Measurements from ENCODE around the gene LRMDA.
A peak's percentile ranks its signal among the peaks of the same experiment; 100 is the strongest.
"Not testable (repeated sequence)": the region's sequence is repeated elsewhere in the genome, so short reads cannot be mapped to it uniquely, and the experiment has no call there.

Gene LRMDA

DNA sequence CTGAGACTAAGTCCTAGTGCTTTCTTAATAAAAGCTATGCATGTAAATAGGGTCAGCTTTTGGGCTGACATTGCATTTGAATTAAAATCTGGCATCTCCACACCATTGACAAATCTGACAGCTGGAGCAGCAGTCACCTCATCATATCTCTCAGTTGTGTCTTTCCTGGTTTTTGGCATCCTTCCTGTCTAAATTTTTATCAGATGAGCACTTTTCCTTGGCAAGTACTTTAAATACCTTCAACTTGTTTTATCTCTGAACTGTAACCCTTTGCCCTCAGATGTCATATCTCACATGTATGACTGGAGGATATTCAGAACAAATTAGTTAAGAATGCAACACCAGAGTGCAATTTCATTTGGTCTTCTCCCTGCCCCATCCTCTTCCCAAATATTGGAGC lies 1066.2 kb downstream of the LRMDA start:
- no peak for DNase-seq (ENCODE audit: low read depth)

DNA sequence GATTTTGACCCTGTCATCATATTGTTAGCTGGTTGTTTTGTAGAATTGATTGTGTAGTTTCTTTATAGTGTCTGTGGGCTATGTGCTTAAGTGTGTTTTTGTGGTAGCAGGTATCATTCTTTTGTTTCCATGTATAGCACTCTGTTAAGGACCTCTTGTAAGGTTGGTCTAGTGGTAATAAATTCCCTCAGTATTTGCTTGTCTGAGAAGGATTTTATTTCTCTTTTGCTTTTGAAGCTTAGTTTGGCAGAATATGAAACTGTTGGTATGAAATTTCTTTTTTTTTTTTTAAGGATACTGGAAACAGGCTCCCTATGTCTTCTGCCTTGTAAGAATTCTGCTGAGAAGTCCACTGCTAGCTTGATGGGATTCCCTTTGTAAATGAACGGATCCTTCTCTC lies 1073.4 kb downstream of the LRMDA start:
- no peak for DNase-seq (ENCODE audit: low read depth)

DNA sequence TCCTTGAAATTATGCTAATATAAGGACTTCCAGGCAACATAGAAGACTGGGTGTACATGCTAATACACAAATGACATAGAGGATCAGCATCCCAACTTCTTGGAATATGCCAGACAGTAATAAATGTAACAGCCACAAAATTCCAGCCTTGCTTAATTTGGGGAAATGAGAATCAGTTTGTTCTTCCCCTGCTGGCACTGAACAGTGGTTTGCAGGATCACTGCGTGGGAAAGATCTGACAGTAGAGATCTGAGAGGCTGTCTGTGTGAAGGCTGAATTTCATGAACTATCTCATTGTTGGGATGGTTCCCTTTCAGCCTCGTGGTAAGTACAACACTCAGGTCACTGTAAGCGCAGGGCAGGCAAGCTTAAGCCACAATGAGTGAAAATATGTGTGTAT lies 1078.0 kb downstream of the LRMDA start:
- DNase-seq (ENCODE audit: low read depth) = no peak

DNA sequence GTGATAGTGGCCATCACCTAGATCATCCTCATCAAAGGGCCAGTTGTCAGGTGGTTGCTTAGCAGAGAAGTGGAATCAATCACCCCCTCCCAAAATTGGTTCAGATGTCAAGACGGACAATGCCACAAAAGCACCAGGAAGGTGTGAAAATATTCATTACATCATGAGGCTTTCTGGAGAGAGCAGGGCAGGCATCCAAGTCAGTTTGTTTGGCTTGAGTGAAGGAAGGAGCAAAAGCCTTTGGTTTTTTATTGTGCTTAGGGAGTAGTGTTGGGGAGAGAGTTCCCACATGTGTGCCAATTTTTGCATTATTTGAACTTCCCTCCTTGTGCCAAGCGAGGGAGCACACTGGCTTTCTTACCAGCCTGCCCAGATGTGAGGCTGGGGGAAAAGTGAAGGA lies 1082.9 kb downstream of the LRMDA start:
- no peak for DNase-seq (ENCODE audit: low read depth)

DNA sequence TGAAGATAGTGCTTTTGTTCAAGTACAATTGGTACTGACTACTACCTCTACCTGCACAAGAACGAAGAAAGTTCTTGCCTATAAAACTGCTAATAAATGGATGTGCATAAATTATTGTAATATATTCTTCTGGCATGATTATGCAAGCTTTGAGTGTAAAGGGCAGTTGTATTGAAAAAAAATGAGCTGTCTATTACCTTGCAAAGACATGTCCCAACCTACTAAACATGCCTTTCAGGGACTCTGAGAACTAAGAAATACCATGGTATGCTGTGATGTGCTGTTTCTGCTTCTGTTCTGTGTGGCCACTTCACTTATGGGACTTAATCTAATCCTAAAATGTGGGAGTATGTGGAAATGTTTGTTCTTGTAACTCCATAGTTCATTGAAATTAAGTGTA lies 1083.4 kb downstream of the LRMDA start:
- no peak for DNase-seq (ENCODE audit: low read depth)

DNA sequence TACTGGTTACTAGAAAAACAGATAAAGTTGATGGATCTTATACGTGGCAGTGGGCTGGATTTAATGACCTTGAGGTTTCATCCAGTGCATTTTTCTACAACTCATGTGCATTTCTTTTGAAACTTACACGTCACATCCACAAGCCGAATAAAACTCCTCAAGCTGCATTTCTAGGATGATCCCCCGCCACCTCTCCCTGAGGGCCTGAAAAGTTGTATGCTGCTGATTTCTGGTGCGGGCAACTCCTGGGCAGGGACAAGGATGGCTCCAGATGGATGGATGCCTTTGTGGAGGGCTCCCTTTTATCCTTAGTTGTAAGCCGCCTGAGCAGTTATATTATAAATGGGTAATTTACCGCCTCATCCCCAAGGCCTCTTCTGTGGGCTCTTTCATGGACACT lies 1091.1 kb downstream of the LRMDA start:
- DNase-seq (ENCODE audit: low read depth) = no peak

DNA sequence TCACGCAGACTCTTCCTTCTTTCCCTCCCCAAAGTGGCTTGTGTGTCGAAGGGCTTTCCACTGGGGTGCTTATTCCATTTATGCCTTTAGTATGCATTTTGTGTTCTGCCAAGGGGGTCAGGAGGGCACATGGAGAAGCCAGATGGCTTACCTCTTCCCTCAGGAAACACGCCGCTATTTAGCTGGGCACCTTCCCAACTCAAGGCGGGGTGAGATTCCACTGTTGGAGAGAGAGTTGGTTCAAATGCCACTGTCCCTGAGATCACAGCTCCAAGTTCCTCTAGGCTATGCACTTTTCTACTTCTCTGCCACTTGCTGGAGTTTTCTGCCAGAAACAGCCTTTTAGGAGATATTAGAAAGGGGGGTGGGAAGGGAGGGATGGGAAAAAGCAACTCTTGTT lies 1091.8 kb downstream of the LRMDA start:
- DNase-seq (ENCODE audit: low read depth) = no peak

DNA sequence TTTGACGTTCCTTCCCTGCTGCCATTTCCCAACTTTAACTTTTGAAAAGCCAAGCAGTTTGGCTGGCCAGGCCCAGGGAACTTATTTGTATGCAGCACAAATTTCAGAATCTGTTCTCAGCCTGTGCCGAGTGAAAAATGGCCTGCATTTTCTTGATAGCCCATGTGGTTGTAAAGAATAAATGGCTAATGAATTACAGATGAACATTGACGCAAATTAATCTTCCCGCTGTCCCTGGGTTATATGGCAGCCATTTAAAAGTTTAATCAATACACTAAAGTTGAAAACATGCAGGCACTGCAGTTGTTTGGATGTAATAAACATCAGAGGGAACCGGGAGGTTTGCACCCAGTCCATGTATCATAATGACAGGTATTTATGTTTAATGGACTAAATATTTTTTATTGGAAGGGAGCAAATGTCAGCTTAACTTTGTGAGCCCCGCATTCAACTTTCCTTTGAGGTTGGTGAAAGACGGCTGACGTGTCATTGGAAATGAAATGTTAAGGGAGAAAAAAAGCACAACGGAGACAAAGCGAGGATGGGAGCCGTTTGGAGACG lies 1092.4 kb downstream of the LRMDA start:
- no peak for DNase-seq (ENCODE audit: low read depth)

DNA sequence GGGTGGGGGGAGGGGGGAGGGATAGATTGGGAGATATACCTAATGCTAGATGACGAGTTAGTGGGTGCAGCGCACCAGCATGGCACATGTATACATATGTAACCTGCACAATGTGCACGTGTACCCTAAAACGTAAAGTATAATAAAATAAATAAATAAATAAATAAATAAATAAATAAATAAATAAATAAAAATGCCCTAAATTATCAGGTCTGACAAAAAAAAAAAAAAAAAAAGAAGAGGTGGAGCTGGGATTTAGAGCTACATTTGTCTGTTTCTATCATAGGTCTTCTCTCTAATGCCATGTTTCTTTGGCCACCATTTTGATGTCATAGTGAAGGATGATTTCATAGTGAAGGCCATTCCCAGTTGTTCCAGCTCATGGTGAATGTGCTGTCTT lies 1095.4 kb downstream of the LRMDA start:
- not testable (repeated sequence) for DNase-seq (ENCODE audit: low read depth)

DNA sequence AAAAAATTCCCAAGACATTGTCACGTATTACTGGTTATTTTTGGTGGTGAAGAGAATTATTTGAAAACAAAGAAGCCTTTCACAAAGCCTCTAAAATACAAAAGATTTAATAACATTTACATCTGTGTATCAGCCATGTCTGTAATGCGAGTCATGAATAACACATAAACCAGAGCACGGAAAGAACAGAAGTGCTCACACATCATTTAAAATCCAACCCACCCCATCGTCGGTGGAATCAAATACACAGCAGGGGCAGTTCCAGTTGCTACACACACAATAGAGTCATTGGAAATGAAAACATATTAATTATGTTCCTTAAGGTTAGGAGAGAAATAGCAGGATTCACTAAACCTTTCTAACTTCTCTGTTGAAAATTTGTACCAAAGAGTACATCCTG lies 1108.9 kb downstream of the LRMDA start:
- no peak for DNase-seq (ENCODE audit: low read depth)

DNA sequence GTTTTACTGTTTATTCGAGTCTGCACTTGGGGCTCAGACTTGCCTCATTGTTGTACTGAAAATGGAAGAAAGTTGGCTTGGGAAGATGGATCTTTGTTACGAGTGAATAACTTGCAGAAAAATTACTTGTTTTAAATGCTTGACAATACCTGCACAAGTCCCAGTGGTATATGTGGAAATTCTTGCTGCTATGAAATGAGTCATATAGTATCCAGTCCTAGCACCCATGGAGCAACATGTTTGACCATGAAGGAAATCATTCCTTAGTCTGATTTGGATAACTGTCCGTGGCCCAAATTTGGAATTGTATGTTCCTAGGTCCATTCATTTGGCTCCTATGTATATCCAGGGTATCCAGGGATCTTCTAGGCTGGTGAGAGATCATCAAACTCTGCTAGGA lies 1109.4 kb downstream of the LRMDA start:
- DNase-seq (ENCODE audit: low read depth) = no peak

DNA sequence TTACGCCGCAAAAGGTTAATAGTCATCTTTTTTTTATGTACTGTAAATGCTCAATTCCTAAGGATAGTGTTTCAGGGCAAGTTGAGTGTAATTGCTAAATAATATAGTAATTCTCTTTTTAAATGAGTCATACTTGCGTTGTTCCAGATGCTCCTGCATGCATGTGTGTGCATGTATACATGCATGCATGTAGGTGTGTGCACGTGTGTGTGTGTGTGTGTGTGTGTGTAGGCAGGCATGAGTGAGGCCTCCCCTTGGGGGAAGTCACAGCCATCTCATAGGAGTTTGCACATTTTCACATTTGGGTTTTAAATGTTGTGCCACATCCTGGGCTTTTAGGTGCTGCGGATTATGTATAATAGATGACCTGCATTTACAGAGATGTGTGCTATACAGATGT lies 1110.4 kb downstream of the LRMDA start:
- DNase-seq (ENCODE audit: low read depth) = no peak

DNA sequence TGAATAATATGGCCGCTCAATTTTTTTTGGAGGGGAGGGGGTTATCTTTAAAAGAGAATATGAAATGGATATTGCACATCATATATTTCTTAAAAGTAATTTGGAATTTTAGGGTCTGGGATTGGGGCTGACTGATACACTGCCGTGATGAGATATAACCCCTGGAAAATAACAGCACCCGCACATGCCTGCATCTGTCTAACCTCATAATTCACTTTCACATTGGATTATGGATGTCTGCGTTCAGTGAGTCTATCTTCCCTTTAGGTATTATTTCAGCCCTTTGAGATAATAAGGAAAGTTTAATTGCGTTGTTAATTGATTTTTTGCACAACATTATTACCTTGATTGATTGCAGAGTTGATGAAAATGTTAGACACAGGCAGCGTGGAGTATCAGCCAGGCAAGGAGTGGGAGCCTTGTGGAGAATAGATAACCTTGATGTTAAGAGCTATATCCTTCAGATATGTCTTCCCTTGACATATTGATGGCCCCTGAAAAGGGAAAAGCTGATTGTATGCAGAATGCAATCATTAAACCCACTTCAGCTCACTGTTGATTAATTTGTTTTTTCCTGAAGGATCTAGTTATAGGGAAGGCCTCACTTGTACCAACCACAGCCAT lies 1111.0 kb downstream of the LRMDA start:
- DNase-seq (ENCODE audit: low read depth) = no peak

DNA sequence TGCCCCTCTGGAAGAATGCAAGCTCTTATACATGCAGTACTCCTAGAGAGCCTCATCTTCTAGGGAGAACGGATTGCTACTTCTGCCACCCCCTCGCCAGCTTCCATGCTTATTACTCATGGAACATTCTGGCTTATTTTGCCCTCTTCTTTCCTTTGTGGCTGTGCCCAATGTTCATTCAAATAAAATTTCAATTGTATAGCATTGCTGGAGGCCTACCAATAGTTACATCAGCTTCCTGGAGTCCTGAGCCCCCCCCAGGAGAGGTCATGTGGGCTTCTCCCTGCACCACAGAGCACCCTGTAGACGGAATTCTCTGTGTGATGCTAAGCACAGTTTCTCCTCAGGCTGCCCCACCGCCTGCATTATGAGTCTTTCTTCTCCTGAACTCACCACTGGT lies 1112.2 kb downstream of the LRMDA start:
- no peak for DNase-seq (ENCODE audit: low read depth)

DNA sequence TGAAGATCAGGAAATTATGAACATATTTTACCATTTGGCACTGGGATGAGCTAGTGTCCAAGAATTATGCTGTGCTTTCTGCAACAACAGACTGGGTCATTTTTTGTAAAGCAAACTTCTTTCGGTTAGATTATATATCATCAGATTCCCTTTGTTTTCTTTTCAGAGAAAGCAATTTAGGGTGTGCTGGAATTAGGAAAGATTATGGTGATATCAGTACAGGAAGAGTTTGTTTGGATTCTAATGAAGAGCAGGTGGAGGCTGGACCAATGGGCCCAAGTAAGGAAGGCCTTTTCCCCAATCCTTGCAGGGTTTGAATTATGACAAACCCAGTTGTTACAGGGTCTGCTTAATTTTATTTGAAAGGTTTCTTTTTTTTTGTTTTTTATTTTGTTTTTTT lies 1113.4 kb downstream of the LRMDA start:
- no peak for DNase-seq (ENCODE audit: low read depth)

DNA sequence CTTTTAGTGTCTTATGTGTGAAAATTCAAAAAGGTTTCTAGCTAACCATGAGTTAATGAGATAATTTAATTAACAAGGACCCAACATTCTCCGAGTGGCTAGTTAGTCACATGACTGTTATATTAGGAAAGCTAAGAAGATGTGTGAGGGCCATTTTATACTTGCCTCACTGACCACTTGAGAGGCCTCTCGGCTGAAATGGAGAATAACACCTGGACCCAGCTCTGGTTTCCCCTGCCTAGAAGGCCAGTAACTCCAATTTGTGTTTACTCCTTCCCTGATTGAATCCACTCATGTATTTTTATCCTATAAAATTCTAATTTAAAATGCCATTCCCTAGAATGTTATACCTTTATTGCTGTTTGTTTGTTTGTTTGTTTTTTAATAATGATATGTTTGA lies 1115.0 kb downstream of the LRMDA start:
- no peak for DNase-seq (ENCODE audit: low read depth)

DNA sequence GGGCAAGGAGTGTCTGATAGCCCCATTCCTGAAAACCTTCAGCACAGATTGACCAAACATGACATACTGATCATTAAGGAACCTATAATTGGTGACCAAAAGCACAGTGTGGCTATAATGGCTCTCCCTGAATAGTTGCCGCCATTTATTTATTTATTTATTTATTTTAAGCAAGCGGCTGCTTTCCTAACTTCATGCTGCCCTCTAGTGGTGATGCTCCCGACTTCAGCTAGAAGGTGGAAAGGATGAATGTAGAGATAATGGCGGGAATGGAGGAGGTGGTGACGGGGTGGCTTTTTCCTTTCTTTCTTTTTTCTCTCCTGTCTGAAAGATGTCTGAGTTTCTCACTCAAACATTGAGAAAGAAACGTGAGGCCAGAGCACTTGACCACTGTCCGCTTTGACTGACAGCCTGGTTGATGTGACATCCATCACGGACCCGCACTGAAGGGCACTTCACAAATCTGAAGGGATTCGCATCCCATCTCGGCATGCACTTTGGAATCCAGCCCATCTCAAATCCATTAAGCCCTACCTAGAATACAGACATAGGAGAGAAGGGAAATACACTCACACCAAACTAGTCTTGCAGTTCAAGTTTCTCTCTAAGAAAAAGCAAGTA lies 1116.0 kb downstream of the LRMDA start:
- DNase-seq (ENCODE audit: low read depth) = peak; percentile 32

DNA sequence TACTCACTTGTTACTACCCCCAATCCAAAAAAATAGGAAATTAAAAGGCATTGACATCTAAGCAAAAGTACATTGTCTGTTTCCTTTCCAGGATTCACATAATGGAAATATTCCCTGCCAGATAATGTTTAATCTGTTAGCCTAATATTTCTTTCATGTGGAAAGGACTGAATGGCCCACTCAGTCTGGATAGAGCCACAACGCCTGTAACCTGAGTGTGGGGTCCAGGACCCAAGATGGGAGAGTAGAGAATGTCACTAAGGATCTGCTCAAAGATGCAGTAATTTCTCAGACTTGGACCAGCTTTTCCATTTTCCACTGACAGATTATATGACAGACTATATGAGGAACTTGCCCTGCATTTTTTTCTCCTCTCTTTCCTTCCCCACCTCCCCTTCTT lies 1117.3 kb downstream of the LRMDA start:
- no peak for DNase-seq (ENCODE audit: low read depth)

DNA sequence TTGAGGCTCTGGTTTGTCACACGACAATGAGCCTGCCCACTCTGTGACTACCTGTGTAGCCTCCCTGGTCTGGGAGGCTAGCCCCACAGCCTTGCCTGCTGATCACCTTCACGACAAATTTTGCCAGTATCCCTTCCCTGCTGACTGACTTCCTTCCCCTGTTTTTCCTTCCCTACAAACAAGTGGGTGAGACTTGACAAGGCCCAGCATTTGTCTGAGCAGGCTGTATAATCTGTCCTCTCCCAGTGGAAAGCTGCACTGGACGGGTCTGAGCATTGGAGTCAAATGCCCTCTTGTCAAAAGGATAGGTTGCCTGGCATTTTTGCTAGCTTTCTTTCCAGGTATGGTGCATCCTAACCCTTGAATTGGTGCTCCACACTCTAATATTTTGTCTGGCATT lies 1117.7 kb downstream of the LRMDA start:
- DNase-seq (ENCODE audit: low read depth) = no peak

DNA sequence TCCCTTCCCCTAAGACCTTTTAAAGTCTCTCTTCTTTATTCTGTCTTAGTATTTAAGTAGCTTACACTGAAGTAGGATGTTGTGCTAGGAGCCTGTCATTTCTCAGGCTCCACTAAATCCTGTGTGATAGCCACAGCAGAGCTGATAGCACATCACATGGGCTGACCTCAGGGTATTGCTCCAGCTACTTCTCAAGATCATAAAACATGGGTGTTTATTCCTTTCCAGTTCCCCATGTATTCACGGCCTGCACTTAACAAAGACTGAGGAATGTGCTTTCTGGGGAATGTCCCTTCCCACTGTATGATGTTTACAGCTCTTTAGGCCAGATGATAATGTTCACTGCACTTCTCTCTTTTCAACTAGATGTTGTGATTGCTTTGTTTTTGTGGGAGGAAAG lies 1119.4 kb downstream of the LRMDA start:
- DNase-seq (ENCODE audit: low read depth) = no peak

DNA sequence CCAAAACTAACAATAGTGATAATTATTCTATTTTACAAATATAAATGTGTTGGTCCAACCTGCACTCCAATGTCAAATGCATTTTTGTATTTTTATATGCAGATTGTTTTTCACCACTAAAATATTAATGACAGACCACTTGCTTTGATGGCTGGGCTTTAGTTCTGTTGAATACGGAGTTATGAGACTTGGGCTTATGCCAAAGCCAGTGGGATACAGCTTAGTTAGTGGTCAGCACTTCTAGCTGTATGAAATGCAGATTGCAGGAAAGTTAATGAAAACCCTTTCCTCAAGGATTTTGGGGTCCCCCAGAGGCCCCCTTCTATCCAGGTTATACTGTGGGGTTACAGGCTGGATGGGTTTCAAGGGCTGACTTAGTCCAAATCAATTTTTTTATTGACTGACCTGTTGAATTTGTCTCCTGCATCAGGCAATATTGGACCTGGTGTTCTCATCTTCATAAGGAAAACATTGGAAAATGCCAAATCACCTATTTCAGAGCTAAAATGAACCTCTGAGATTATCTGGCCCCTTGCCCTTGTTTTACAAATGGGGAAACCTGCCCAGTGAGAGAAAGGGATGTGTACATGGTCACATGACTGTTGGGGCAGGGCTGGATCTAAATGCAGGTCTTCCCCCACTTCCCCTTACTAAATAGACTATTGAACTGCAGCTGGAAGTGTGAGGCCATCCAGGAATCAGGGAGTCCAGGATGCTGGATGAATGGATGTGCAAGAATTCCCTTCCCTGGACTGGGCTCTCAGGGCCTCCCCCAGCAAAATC lies 1120.9 kb downstream of the LRMDA start:
- DNase-seq (ENCODE audit: low read depth) = no peak

DNA sequence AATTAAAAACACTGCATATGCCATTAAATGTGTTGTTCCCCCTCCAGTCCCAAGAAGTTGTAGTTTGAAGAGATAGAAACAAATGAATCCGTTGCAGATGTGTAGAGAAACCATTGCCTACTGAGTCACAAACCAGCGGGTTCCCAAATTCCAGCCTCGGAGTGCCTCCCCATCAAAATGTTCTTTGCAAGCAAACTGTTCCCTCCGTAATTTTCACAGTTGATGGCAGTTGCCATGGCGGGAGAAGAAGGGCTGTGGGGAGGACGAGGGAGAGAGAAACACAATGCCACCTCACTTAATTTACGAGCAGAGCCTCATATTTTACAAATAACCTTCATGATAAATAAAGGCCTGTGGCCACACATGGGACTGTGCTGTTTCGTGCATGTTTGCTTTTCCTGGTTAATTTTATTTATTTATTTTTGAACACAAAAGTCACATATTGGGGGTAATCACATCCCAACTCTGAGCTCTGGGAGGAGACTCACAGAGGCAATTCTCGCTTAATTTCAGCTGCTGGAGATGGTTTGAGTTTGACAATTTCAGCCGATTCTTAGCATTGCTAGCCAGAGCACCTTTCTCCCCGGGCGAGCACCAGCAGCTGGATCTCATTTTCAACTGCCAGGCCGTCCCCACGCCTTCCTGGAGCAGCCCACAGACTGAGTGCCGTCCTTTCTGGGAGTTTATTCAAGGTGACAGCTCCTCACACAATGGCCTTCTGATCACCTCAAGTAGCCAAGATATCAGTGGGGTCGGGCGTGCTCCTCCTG lies 1122.0 kb downstream of the LRMDA start:
- DNase-seq (ENCODE audit: low read depth) = no peak

DNA sequence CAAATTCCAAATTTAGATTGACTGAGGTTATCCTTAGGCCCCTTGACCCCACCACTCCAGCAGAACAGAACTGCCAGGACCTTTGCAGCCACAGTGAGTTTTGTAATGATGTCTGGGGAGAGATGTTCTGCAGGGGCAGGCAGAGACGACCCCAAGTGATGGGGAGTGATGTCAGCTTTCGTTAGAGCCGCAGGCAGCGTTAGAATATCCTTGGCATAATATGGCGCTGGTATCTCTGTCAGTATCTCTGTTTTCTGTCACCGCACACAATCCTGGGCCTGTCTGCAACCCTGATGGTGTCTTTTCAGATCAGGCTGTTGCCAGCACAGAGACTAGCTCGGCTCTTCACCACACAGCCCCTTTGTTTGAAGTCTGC lies 1122.6 kb downstream of the LRMDA start:
- no peak for DNase-seq (ENCODE audit: low read depth)

All from activated T-cell treated with anti-CD3 and anti-CD28 coated beads for 24 hours (primary cell).